ENCODE data around the gene ALX1.

ALX1 gene

DNA sequence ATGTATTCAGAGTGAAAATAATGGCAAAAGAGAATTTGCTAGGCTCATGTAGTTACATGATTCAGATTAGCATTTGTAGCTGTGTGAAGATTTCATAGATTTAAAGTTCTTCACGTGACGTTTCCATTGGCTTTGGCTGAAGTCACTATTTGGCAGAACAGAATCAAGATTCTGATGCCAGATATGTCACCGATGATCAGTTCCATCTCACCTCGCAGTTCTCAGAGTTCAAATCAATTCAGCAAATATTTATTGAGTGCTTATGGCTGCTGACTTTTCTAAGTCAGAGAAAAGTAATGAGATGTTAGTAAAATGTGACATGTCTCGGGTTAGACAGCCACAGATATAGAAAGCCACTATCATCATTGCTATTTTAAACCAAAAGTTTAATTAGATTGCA, 28.4 kb downstream of the ALX1 start:
- DNase-seq = no peak

DNA sequence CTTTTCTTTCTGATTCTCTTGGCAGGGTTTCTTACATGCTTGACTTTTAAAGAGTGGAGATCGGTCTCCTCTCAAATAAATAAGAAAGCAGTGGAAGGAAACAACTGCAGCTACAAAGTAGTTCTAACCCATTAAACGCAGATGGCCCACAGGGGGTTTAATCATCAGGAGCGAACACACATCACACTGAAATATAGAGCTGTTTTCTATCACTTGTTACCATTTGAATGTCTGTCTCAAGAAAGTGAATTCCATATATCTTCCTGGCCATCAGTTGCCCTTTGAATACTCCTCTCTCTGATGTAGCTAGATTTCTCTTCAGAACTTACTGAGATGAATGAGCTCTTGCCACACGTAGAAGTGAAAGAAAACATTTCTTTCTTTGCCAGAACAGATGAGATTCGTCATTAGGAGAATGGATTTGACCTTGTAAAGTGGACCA, 29.1 kb downstream of the ALX1 start:
- no peak for DNase-seq

DNA sequence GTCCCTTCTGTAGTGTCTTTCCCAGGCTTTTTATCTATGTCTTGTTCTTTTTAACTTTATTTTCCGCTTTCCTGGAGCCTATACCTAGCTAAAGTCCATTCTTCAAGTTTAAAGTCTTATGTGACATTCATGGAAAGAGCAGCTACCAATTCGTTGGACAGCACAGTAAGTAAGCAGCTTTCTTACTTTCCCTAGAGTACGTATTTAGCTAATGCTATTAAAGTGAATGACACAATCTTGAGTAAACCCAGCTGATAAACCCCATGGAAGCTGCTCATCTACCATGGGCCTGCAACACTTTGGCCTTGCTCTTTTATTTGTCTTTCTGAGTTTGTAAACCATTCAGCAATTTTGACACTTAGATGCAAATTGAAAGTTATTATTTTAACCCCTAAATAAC, 30.0 kb downstream of the ALX1 start:
- DNase-seq = no peak

DNA sequence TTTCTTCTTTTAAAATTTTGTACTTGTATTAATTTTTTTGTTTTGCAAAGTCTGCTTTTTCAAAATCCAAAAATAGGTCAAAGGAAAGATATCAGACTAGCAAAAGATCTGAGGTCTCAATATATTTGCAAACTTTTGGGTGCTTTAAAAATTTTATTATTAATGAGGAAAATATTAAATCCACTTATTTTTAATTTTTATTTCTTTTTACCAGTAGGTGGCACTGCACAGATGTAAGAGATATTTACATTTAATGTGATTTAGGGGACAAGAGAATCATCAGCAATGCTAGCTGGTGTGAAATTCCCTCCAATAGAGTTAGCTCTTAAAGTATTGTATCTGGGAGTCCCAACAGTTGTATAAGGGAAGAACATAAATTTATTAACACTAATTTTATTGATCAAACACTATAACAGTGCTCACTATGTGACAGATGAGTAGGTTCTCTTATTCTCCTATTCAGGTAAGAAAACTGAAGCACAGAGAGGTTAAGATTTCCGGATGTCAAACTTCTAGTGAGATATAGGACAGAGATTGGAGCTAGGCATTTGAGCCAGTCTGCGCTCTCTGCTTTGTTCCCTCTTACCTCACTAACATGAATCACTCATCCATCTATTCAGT, 30.5 kb downstream of the ALX1 start:
- no peak for DNase-seq

DNA sequence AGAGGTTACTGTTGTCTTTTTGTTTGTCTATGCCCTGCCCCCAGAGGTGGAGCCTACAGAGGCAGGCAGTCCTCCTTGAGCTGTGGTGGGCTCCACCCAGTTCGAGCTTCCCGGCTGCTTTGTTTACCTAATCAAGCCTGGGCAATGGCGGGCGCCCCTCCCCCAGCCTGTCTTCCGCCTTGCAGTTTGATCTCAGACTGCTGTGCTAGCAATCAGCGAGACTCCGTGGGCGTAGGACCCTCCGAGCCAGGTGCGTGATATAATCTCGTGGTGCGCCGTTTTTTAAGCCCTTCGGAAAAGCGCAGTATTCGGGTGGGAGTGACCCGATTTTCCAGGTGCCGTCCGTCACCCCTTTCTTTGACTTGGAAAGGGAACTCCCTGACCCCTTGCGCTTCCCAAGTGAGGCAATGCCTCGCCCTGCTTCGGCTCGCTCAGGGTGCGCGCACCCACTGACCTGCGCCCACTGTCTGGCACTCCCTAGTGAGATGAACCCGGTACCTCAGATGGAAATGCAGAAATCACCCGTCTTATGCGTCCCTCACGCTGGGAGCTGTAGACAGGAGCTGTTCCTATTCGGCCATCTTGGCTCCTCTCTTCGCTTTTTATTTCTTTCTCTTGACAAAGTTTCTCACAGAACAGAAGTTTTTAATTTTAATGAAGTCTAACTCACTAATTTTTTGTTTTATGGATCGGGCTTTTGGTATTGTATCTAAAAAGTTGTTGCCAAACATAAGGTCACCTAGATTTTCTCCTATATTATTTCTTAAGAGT, 38.0 kb downstream of the ALX1 start:
- peak; percentile 50 to 69 for DNase-seq

DNA sequence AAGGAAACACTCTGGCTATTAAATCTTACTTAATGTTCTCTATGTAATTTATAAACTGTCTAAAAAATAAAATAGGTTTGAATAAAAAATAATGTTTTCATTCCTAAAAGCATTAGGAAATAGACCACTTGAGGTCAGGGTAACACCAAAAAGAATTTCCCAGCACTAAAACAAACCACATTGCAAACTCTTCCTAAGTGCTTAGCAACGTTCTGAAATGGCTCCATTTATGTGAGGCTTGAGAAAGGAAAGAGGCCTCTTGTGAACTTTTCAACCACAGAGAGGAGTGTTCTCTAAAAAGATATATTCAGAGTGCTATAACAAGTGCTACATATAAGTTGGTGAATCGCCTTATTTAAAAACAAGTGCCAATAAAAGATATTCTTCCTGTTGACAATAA, 42.7 kb downstream of the ALX1 start:
- DNase-seq = no peak

DNA sequence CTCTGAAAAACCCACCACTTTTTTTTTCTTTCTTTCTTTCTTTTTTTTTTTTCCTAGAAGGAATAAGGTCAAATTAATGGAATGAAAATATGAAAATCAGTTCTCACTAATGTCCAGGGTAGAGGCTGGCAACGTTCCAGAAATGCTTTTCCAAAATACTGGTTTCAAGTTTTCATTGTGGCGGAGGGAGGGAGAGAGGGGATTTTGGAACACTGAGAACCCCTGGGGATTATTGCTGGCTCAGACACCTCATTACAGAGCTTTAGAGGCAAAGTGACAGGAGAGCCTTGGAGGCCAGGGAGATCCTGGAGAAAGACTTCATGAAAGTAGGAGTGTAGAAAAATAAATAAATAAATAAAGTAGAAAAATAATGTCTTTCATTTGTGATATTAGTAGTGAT, 45.4 kb downstream of the ALX1 start:
- DNase-seq = no peak

DNA sequence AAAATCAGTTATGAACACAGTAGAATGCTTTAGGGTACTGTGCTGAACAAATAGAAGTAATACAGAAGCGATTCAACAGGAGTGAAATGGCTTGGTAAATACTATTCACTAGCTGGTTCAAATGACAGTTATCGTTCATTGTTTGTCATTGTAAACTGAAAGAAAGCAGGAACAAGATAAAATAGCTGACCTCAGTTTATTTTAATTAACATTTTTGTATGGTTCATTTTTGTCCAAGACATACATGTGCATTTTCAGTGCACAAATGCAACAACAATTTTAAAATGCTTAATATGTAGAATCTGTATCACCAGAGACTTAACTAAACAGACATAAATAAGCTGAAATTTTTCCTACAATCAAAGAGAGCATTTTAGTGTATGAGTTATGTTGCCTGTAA, 49.9 kb downstream of the ALX1 start:
- DNase-seq = no peak

DNA sequence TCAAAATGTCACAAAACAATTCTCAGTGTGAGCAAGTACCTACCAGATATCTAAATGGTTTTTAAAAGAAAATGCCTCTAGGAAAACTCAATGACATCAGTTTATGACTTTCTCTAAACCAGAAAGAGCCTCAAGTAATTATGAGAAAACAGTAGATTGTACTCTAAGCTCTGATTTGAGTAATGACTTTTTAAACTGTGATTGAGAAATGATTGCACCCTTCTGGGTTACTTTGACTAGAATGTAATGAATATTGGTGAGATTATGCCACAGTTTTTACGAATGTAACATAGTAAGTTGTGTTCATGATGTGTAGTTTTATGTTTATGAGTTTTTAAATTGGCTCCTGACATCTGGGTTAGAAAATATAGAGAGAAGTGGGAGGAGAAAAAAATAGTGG, 68.8 kb downstream of the ALX1 start:
- no peak for DNase-seq

DNA sequence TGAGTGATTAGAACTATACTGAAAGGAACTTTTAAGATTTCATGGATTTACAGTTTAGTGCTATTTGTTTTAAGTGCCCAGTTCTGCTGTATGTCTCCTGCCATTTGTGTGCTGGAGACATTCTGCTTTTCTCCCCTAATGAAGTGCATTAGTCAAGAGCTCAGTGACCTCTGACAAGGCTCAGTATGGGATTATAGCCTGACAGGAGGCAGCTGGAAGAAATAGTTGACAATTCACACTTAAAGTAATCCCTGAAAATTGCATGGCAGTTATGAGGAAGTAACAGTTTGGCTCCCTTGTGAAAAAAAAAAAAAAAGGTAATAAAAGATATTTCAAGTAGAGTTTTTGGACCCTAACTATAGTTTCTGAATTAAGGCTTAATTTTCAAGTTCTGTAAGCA, 70.3 kb downstream of the ALX1 start:
- no peak for DNase-seq
